IMR-90 (cell line): Measurements from ENCODE around the gene LRRC36. TPM values are rescaled to one million over a fixed set of nuclear protein-coding genes. Genes with fewer than 3 reads are reported as not detected.

ENCODE experiments used
- ATAC-seq: fragments of 200-7000 bp; cut with Tn5 transposase; 2 replicates; pipeline ENCODE4 v1.9.1; 2020; ENCODE audit warnings: low read depth, mild to moderate bottlenecking, moderate library complexity
- BruUV-seq: library from RNA; stranded (reverse); fragments of 400-500 nt; replicated peaks from 2 replicates; lab custom pipeline; 2021; lab: Mats Ljungman, UMichigan
- CTCF ChIA-PET: fragments of 300-600 bp; formaldehyde crosslinking; extraction: SDS; loops from one replicate; lab custom pipeline; 2021; ENCODE audit warnings: antibody characterized with exemption; lab: Yijun Ruan, JAX
- POLR2A ChIA-PET: fragments of 300-600 bp; sonication (Branson Sonifier 250); formaldehyde crosslinking; loops from one replicate; lab custom pipeline; 2022; ENCODE audit warnings: antibody characterized with exemption; ENCODE audit not compliant: unreplicated experiment; lab: Charles Lee
- DNase-seq: peaks from one replicate; pipeline ENCODE4 v3.0.0; 2013
- H2AFZ ChIP-seq: replicated peaks from 2 replicates; pipeline ENCODE3; 2013; ENCODE audit warnings: low read length, mild to moderate bottlenecking; ENCODE audit not compliant: poor library complexity
- H2AK5ac ChIP-seq: 2 replicates; pipeline ENCODE4 v1.6.1; 2013; ENCODE audit warnings: low read depth, low read length, inconsistent platforms
- H2AK9ac ChIP-seq: replicated peaks from 2 replicates; pipeline ENCODE3; 2013; ENCODE audit warnings: mild to moderate bottlenecking, low read depth, low read length, moderate library complexity; ENCODE audit not compliant: poor library complexity
- H2BK120ac ChIP-seq: 2 replicates; pipeline ENCODE4 v1.6.1; 2013; ENCODE audit warnings: low read depth, low read length, inconsistent platforms
- H2BK15ac ChIP-seq: 3 replicates; pipeline ENCODE4 v1.6.1; 2013; ENCODE audit warnings: low read depth, low read length, inconsistent platforms
- H2BK20ac ChIP-seq: 2 replicates; pipeline ENCODE4 v1.6.1; 2013; ENCODE audit warnings: low read depth, mild to moderate bottlenecking, inconsistent platforms, low read length, moderate library complexity
- H2BK5ac ChIP-seq: 2 replicates; pipeline ENCODE4 v1.6.1; 2013; ENCODE audit warnings: mild to moderate bottlenecking, low read depth, low read length, inconsistent platforms; ENCODE audit not compliant: poor library complexity, severe bottlenecking
- H3K14ac ChIP-seq: replicated peaks from 2 replicates; pipeline ENCODE4 v1.6.1; 2013; ENCODE audit warnings: low read depth, low read length, inconsistent platforms
- H3K18ac ChIP-seq: 2 replicates; pipeline ENCODE4 v1.6.1; 2013; ENCODE audit warnings: low read depth, low read length, control low read depth
- H3K23ac ChIP-seq: 2 replicates; pipeline ENCODE4 v1.6.1; 2013; ENCODE audit warnings: low read depth, low read length, inconsistent platforms
- H3K27ac ChIP-seq: 2 replicates; pipeline ENCODE4 v1.5.1; 2013; ENCODE audit warnings: mild to moderate bottlenecking, control low read depth, low read length; ENCODE audit not compliant: insufficient read depth
- H3K27me3 ChIP-seq: 2 replicates; pipeline ENCODE4 v1.6.1; 2013; ENCODE audit warnings: low read length; ENCODE audit not compliant: control insufficient read depth, insufficient read depth
- H3K36me3 ChIP-seq: 2 replicates; pipeline ENCODE4 v1.6.1; 2013; ENCODE audit warnings: low read length, mixed read lengths; ENCODE audit not compliant: control insufficient read depth, insufficient read depth
- H3K4ac ChIP-seq: 2 replicates; pipeline ENCODE4 v1.6.1; 2013; ENCODE audit warnings: low read depth, low read length, inconsistent platforms
- H3K4me1 ChIP-seq: 2 replicates; pipeline ENCODE4 v1.6.1; 2013; ENCODE audit warnings: low read length, mixed read lengths; ENCODE audit not compliant: control insufficient read depth, insufficient read depth
- H3K4me2 ChIP-seq: 2 replicates; pipeline ENCODE4 v1.6.1; 2013; ENCODE audit warnings: low read depth, mild to moderate bottlenecking, control low read depth, low read length, moderate library complexity
- H3K4me3 ChIP-seq: 2 replicates; pipeline ENCODE4 v1.5.1; 2013; ENCODE audit warnings: low read depth, mild to moderate bottlenecking, control low read depth, low read length, moderate library complexity; ENCODE audit not compliant: insufficient read depth
- H3K56ac ChIP-seq: 2 replicates; pipeline ENCODE4 v1.6.1; 2013; ENCODE audit warnings: low read length, inconsistent platforms; ENCODE audit not compliant: insufficient read depth; ENCODE audit errors: extremely low read depth
- H3K79me1 ChIP-seq, 2 experiments: 2 replicates each; pipeline ENCODE4 v1.6.1; 2013; ENCODE audit warnings: low read length in 2 of 2, inconsistent platforms in 1 of 2, low read depth in 1 of 2
- H3K9ac ChIP-seq: 2 replicates; pipeline ENCODE4 v1.6.1; 2013; ENCODE audit warnings: low read depth, low read length, control low read depth
- H3K9me1 ChIP-seq: 2 replicates; pipeline ENCODE4 v1.6.1; 2013; ENCODE audit warnings: low read length, inconsistent platforms; ENCODE audit not compliant: insufficient read depth
- H3K9me3 ChIP-seq: 2 replicates; pipeline ENCODE4 v1.6.1; 2013; ENCODE audit warnings: low read length; ENCODE audit not compliant: control insufficient read depth, insufficient read depth
- H4K20me1 ChIP-seq: 2 replicates; pipeline ENCODE4 v1.6.1; 2013; ENCODE audit warnings: low read length, inconsistent platforms; ENCODE audit not compliant: insufficient read depth
- H4K5ac ChIP-seq: 2 replicates; pipeline ENCODE4 v1.6.1; 2013; ENCODE audit warnings: mild to moderate bottlenecking, low read depth, low read length, control low read depth
- H4K8ac ChIP-seq, 2 experiments: 2 replicates each; pipeline ENCODE4 v1.6.1; 2013; ENCODE audit warnings: low read depth in 2 of 2, low read length in 2 of 2, control low read depth in 1 of 2, inconsistent platforms in 1 of 2
- H4K91ac ChIP-seq: 2 replicates; pipeline ENCODE4 v1.6.1; 2013; ENCODE audit warnings: low read depth, low read length, inconsistent platforms; ENCODE audit not compliant: insufficient read depth
- CHD1 ChIP-seq: IDR thresholded peaks from 2 replicates; pipeline ENCODE4 v1.6.1; 2012; ENCODE audit warnings: low read depth, low read length, improper control_type of control experiment
- RCOR1 ChIP-seq: IDR thresholded peaks from 2 replicates; pipeline ENCODE4 v1.6.1; 2012; ENCODE audit warnings: mild to moderate bottlenecking, low read length, improper control_type of control experiment; ENCODE audit not compliant: insufficient replicate concordance
- dilution Hi-C: fragments of 300-500 bp; cut with HindIII; formaldehyde crosslinking; loops from one replicate; pipeline ENCODE4 v1.14.3; 2018; ENCODE audit warnings: low sequenced_read_pairs; ENCODE audit not compliant: unreplicated experiment
- in situ Hi-C: fragments of 300-500 bp; cut with MboI; formaldehyde crosslinking; loops from 3 replicates; pipeline ENCODE4 v1.14.3; 2019; ENCODE audit warnings: low sequenced_read_pairs, inconsistent platforms, mixed read lengths
- intact Hi-C: fragments of 100-400 bp; cut with micrococcal nuclease; formaldehyde crosslinking; loops from 2 replicates; pipeline ENCODE4 v1.10.0; 2022
- polyA plus RNA-seq, 3 experiments: library from polyadenylated mRNA; depleted of rRNA; stranded (reverse); fragments of >200 nt; gene quantifications; 2 replicates each; pipeline ENCODE4 v1.2.3, GENCODE V29; 2012; ENCODE audit warnings: low replicate concordance in 1 of 3
- total RNA-seq: library from RNA; depleted of rRNA; stranded (reverse); fragments of >200 nt; gene quantifications from 2 replicates; pipeline ENCODE4 v1.2.3, GENCODE V29; 2012
- TF ChIP-seq, protein P1 (sequence below): conservative IDR thresholded peaks from 2 replicates; pipeline ENCODE4 v1.5.1; 2012; ENCODE audit warnings: mild to moderate bottlenecking, low read depth, low read length, improper control_type of control experiment

Gene LRRC36
- total and polyA plus RNA-seq, 2 of the 4 experiments (the other 2 are of a cell fraction): 0.18 to 0.29 TPM

GRCh38 chr16:67364600-67365235 is 38.1 kb downstream of the LRRC36 start:
- Histone ChIP-seq H3K9me3 (no peaks in the 10 kb centered on the region), H3K27me3 (peaks cover 37% of the 10 kb centered on the region), H3K9me1 (no peaks in the 10 kb centered on the region), H3K27ac (no peak overlapping the region), H3K4me1 (no peaks in the 10 kb centered on the region), H2BK120ac (no peak overlapping the region), H3K4ac (no peak overlapping the region), H3K9ac (no peak overlapping the region), H4K8ac (no peak overlapping the region), H3K79me1 (no peaks in the 10 kb centered on the region), H2BK20ac (no peak overlapping the region), H4K91ac (no peak overlapping the region), H3K56ac (no peak overlapping the region), H4K5ac (no peak overlapping the region), H3K14ac (no peak overlapping the region), H3K18ac (no peak overlapping the region), H3K36me3 (no peaks in the 10 kb centered on the region), H4K20me1 (no peaks in the 10 kb centered on the region), H2BK15ac (no peak overlapping the region), H3K23ac (no peak overlapping the region), H3K4me2 (no peak overlapping the region), H2BK5ac (no peak overlapping the region), H2AK9ac (no peak overlapping the region), H3K4me3 (no peak overlapping the region), H2AK5ac (no peak overlapping the region), H2AFZ (no peak overlapping the region)
- dilution Hi-C loops: no loop called here
- TF ChIP-seq, protein P1, sequence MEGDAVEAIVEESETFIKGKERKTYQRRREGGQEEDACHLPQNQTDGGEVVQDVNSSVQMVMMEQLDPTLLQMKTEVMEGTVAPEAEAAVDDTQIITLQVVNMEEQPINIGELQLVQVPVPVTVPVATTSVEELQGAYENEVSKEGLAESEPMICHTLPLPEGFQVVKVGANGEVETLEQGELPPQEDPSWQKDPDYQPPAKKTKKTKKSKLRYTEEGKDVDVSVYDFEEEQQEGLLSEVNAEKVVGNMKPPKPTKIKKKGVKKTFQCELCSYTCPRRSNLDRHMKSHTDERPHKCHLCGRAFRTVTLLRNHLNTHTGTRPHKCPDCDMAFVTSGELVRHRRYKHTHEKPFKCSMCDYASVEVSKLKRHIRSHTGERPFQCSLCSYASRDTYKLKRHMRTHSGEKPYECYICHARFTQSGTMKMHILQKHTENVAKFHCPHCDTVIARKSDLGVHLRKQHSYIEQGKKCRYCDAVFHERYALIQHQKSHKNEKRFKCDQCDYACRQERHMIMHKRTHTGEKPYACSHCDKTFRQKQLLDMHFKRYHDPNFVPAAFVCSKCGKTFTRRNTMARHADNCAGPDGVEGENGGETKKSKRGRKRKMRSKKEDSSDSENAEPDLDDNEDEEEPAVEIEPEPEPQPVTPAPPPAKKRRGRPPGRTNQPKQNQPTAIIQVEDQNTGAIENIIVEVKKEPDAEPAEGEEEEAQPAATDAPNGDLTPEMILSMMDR: no peak
- TF ChIP-seq CHD1: no peak
- no peak for TF ChIP-seq RCOR1
- DNase-seq (no peak), ATAC-seq (no peak)
- in situ Hi-C loops: no loop called here
- no TSS peak for BruUV-seq
- intact Hi-C loops: no loop called here
- CTCF ChIA-PET: no interaction called here
- POLR2A ChIA-PET: no interaction called here
